ENCODE data around the gene IMMP1L.

IMMP1L gene

GRCh38 chr11:31404614-31405013 is 104.8 kb downstream of the IMMP1L start:
- TF ChIP-seq CTCF (conservative IDR thresholded peaks at IDR 0.05; ENCODE audit: low read length) (no peak), EZH2phosphoT487 (IDR thresholded peaks at IDR 0.05; ENCODE audit: borderline replicate concordance) (no peak)
- no peaks in the 10 kb centered on the region for H3K9me3 ChIP-seq (ENCODE audit: insufficient read depth, low read depth, low read length)
- no peaks in the 10 kb centered on the region for H3K36me3 ChIP-seq (ENCODE audit: insufficient read depth, low read length)
- H3K4me3 ChIP-seq (ENCODE audit: low read length, poor library complexity, severe bottlenecking) = no peak overlapping the region
- H2AFZ ChIP-seq (ENCODE audit: low read length) = no peak overlapping the region
- H3K27me3 ChIP-seq (ENCODE audit: insufficient read depth, low read length, poor library complexity, severe bottlenecking) = no peaks in the 10 kb centered on the region
- H4K20me1 ChIP-seq (ENCODE audit: insufficient read depth, low read length, poor library complexity, severe bottlenecking) = no peaks in the 10 kb centered on the region
- no peaks in the 10 kb centered on the region for H3K9me2 ChIP-seq (replicated peaks; ENCODE audit: low read depth, low read length)
- H3K4me2 ChIP-seq (ENCODE audit: low read depth, low read length, poor library complexity, severe bottlenecking) = no peak overlapping the region
- no peaks in the 10 kb centered on the region for H3K4me1 ChIP-seq (ENCODE audit: insufficient read depth, low read length, poor library complexity, severe bottlenecking)
- H3F3A ChIP-seq (ENCODE audit: low read depth) = no peaks in the 10 kb centered on the region
- H3K79me2 ChIP-seq (ENCODE audit: insufficient read depth, low read length) = no peaks in the 10 kb centered on the region
- no peak overlapping the region for H3K9ac ChIP-seq (ENCODE audit: low read depth, low read length, poor library complexity, severe bottlenecking)

- Histone ChIP-seq H3K4me2 (ENCODE audit: low read depth, low read length, poor library complexity, severe bottlenecking) (no peak overlapping the region), H2AFZ (ENCODE audit: low read length) (no peak overlapping the region), H3K9ac (ENCODE audit: low read depth, low read length, poor library complexity, severe bottlenecking) (no peak overlapping the region), H3K27me3 (ENCODE audit: insufficient read depth, low read length, poor library complexity, severe bottlenecking) (no peaks in the 10 kb centered on the region), H3K9me3 (ENCODE audit: insufficient read depth, low read depth, low read length) (no peaks in the 10 kb centered on the region), H3K4me1 (ENCODE audit: insufficient read depth, low read length, poor library complexity, severe bottlenecking) (no peaks in the 10 kb centered on the region), H3F3A (ENCODE audit: low read depth) (no peaks in the 10 kb centered on the region), H3K9me2 (replicated peaks; ENCODE audit: low read depth, low read length) (no peaks in the 10 kb centered on the region), H3K79me2 (ENCODE audit: insufficient read depth, low read length) (no peaks in the 10 kb centered on the region), H3K4me3 (ENCODE audit: low read length, poor library complexity, severe bottlenecking) (no peak overlapping the region), H4K20me1 (ENCODE audit: insufficient read depth, low read length, poor library complexity, severe bottlenecking) (no peaks in the 10 kb centered on the region), H3K36me3 (ENCODE audit: insufficient read depth, low read length) (no peaks in the 10 kb centered on the region)
- TF ChIP-seq EZH2phosphoT487 (IDR thresholded peaks at IDR 0.05; ENCODE audit: borderline replicate concordance) = no peak
- peak; percentile 84 for TF ChIP-seq CTCF (conservative IDR thresholded peaks at IDR 0.05; ENCODE audit: low read length)
Measured at GRCh38 chr11:31397239-31397834, 112.1 kb downstream of the IMMP1L start.

GRCh38 chr11:31387379-31387778 is 122.0 kb downstream of the IMMP1L start:
- Histone ChIP-seq H3F3A (ENCODE audit: low read depth) (no peaks in the 10 kb centered on the region), H4K20me1 (ENCODE audit: insufficient read depth, low read length, poor library complexity, severe bottlenecking) (no peaks in the 10 kb centered on the region), H3K9me2 (replicated peaks; ENCODE audit: low read depth, low read length) (no peaks in the 10 kb centered on the region), H3K4me3 (ENCODE audit: low read length, poor library complexity, severe bottlenecking) (no peak overlapping the region), H3K4me1 (ENCODE audit: insufficient read depth, low read length, poor library complexity, severe bottlenecking) (peaks cover 8% of the 10 kb centered on the region), H3K9ac (ENCODE audit: low read depth, low read length, poor library complexity, severe bottlenecking) (no peak overlapping the region), H3K36me3 (ENCODE audit: insufficient read depth, low read length) (no peaks in the 10 kb centered on the region), H3K79me2 (ENCODE audit: insufficient read depth, low read length) (no peaks in the 10 kb centered on the region), H2AFZ (ENCODE audit: low read length) (no peak overlapping the region), H3K9me3 (ENCODE audit: insufficient read depth, low read depth, low read length) (no peaks in the 10 kb centered on the region), H3K27me3 (ENCODE audit: insufficient read depth, low read length, poor library complexity, severe bottlenecking) (no peaks in the 10 kb centered on the region), H3K4me2 (ENCODE audit: low read depth, low read length, poor library complexity, severe bottlenecking) (no peak overlapping the region)
- TF ChIP-seq EZH2phosphoT487 (IDR thresholded peaks at IDR 0.05; ENCODE audit: borderline replicate concordance) = no peak
- TF ChIP-seq CTCF (conservative IDR thresholded peaks at IDR 0.05; ENCODE audit: low read length) = no peak
